Mesenchymal stem cell (in vitro differentiated cells and primary cell): ENCODE measurements around the gene CEP63.

Experiments
- DNase-seq: peaks from one replicate; pipeline ENCODE4 v3.0.0-alpha.2; 2013
- H2AFZ ChIP-seq: one replicate; pipeline ENCODE4 v1.6.1; 2013; ENCODE audit warnings: low read depth, mild to moderate bottlenecking, control low read depth, inconsistent platforms, low read length, moderate library complexity
- H2AK5ac ChIP-seq: 2 replicates; pipeline ENCODE4 v1.6.1; 2013; ENCODE audit warnings: low read length, moderate library complexity, mild to moderate bottlenecking, inconsistent platforms; ENCODE audit not compliant: severe bottlenecking
- H2BK120ac ChIP-seq: one replicate; pipeline ENCODE4 v1.6.1; 2013; ENCODE audit warnings: low read depth, mild to moderate bottlenecking, inconsistent platforms, low read length, moderate library complexity
- H2BK12ac ChIP-seq, 2 experiments: one replicate each; pipeline ENCODE4 v1.6.1; 2013; ENCODE audit warnings: inconsistent platforms in 2 of 2, low read length in 2 of 2, mild to moderate bottlenecking in 2 of 2, moderate library complexity in 2 of 2, control low read depth in 1 of 2
- H2BK15ac ChIP-seq: one replicate; pipeline ENCODE4 v1.6.1; 2013; ENCODE audit warnings: mild to moderate bottlenecking, low read depth, inconsistent platforms; ENCODE audit not compliant: poor library complexity, severe bottlenecking
- H2BK5ac ChIP-seq: 2 replicates; pipeline ENCODE4 v1.6.1; 2013; ENCODE audit warnings: low read depth, mild to moderate bottlenecking, low read length, control low read depth, inconsistent platforms; ENCODE audit not compliant: poor library complexity, severe bottlenecking
- H3K14ac ChIP-seq, 2 experiments: one replicate each; pipeline ENCODE4 v1.6.1; 2013; ENCODE audit warnings: inconsistent platforms in 2 of 2, low read length in 2 of 2, control low read depth in 1 of 2, mild to moderate bottlenecking in 1 of 2, moderate library complexity in 1 of 2
- H3K18ac ChIP-seq, 2 experiments: one replicate each; pipeline ENCODE4 v1.6.1; 2013; ENCODE audit warnings: inconsistent platforms in 2 of 2, low read length in 2 of 2, control low read depth in 1 of 2, low read depth in 1 of 2, mild to moderate bottlenecking in 1 of 2
- H3K23ac ChIP-seq, 2 experiments: one replicate each; pipeline ENCODE4 v1.6.1; 2013; ENCODE audit warnings: inconsistent platforms in 2 of 2, low read length in 2 of 2, mild to moderate bottlenecking in 2 of 2, moderate library complexity in 2 of 2, control low read depth in 1 of 2
- H3K27ac ChIP-seq: 2 replicates; pipeline ENCODE4 v1.5.1; 2013; ENCODE audit warnings: mild to moderate bottlenecking, moderate library complexity, low read length, control low read depth, inconsistent platforms; ENCODE audit not compliant: poor library complexity, severe bottlenecking
- H3K27me3 ChIP-seq, 2 experiments: 2 replicates each; pipeline versions ENCODE4 v1.6.1 to v1.7.0; 2013; ENCODE audit warnings: low read length in 2 of 2, mild to moderate bottlenecking in 2 of 2, moderate library complexity in 2 of 2, control low read depth in 1 of 2, inconsistent platforms in 1 of 2; ENCODE audit not compliant: control insufficient read depth in 1 of 2, insufficient read depth in 1 of 2
- H3K36me3 ChIP-seq, 2 experiments: 2 replicates each; pipeline versions ENCODE4 v1.6.1 to v1.7.0; 2013; ENCODE audit warnings: low read length in 2 of 2, control low read depth in 1 of 2, inconsistent platforms in 1 of 2, low read depth in 1 of 2, mild to moderate bottlenecking in 1 of 2; ENCODE audit not compliant: insufficient read depth in 2 of 2, control insufficient read depth in 1 of 2
- H3K4ac ChIP-seq, 2 experiments: one replicate each; pipeline ENCODE4 v1.6.1; 2013; ENCODE audit warnings: inconsistent platforms in 2 of 2, low read length in 2 of 2, mild to moderate bottlenecking in 2 of 2, moderate library complexity in 2 of 2, control low read depth in 1 of 2, low read depth in 1 of 2
- H3K4me1 ChIP-seq: 2 replicates; pipeline ENCODE4 v1.6.1; 2013; ENCODE audit warnings: low read depth, low read length, control low read depth; ENCODE audit not compliant: control insufficient read depth, insufficient read depth
- H3K4me2 ChIP-seq: 2 replicates; pipeline ENCODE4 v1.6.1; 2013; ENCODE audit warnings: low read length, mild to moderate bottlenecking, inconsistent platforms; ENCODE audit not compliant: poor library complexity, severe bottlenecking
- H3K4me3 ChIP-seq, 2 experiments: 2 replicates each; pipeline versions ENCODE4 v1.5.1 to v1.7.0; 2013; ENCODE audit warnings: low read length in 2 of 2, mild to moderate bottlenecking in 2 of 2, control low read depth in 1 of 2, low read depth in 1 of 2; ENCODE audit not compliant: insufficient read depth in 1 of 2
- H3K79me1 ChIP-seq: replicated peaks from 2 replicates; pipeline ENCODE4 v1.6.1; 2013; ENCODE audit warnings: mild to moderate bottlenecking, control low read depth, low read length, inconsistent platforms; ENCODE audit not compliant: poor library complexity, severe bottlenecking
- H3K9ac ChIP-seq: 2 replicates; pipeline ENCODE4 v1.7.0; 2013; ENCODE audit warnings: mild to moderate bottlenecking, low read length, moderate library complexity
- H3K9me3 ChIP-seq: 2 replicates; pipeline ENCODE4 v1.7.0; 2013; ENCODE audit warnings: mild to moderate bottlenecking, low read length; ENCODE audit not compliant: control insufficient read depth
- H4K8ac ChIP-seq: one replicate; pipeline ENCODE4 v1.6.1; 2013; ENCODE audit warnings: inconsistent platforms, mild to moderate bottlenecking, low read length, moderate library complexity
- H4K91ac ChIP-seq: one replicate; pipeline ENCODE4 v1.6.1; 2013; ENCODE audit warnings: mild to moderate bottlenecking, low read length, inconsistent platforms
- WGBS: methylation state at CpG from one replicate; pipeline ENCODE4 v1.1.7; 2013; ENCODE audit warnings: mixed read lengths; 5-methylcytosine and 5-hydroxymethylcytosine counted together

The CEP63 gene

DNA sequence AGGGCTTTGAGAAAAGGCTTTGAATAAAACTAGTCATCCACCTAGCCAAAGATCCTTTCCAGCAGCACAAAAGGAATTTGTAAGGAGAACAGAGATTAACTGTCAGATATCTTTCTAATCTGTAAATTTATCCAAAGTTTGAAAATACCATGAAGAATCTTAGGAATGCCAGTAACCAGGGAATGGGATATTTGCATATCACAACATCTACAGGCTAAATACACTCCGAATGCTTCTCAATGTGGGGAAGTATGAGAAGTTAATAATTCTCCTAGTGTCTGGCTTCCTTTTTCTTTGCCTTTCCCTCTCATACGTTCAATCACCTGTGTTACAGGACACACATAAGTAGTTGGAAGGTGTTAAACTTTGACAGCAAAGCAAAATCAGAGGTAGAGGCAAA is 7.9 kb upstream of the CEP63 start:
- WGBS: no CpG with 5 or more reads among the region's 2 CpGs
- H2AFZ ChIP-seq: no peak overlapping the region
- no peak overlapping the region for H3K4ac ChIP-seq
- peaks cover 12 to 74% of the 10 kb centered on the region in 2 experiments for H3K36me3 ChIP-seq
- no peak overlapping the region for H2BK5ac ChIP-seq
- no peaks in the 10 kb centered on the region for H3K27me3 ChIP-seq
- H3K27ac ChIP-seq: peak overlapping the region; percentile 66
- no peak overlapping the region for H4K91ac ChIP-seq
- H2BK120ac ChIP-seq: no peak overlapping the region
- no peak overlapping the region for H3K14ac ChIP-seq
- no peak overlapping the region for H2BK12ac ChIP-seq
- H3K4me1 ChIP-seq: peaks cover 4% of the 10 kb centered on the region
- no peak overlapping the region for H3K4me3 ChIP-seq
- no peaks in the 10 kb centered on the region for H3K9me3 ChIP-seq
- H3K4me2 ChIP-seq: no peak overlapping the region
- H3K18ac ChIP-seq: no peak overlapping the region
- H2AK5ac ChIP-seq: no peak overlapping the region
- H2BK15ac ChIP-seq: no peak overlapping the region
- DNase-seq: no peak
- no peak overlapping the region for H3K23ac ChIP-seq
- peak overlapping the region; percentile 25 for H3K9ac ChIP-seq
- H4K8ac ChIP-seq: no peak overlapping the region
- H3K79me1 ChIP-seq: peaks cover 13% of the 10 kb centered on the region

GRCh38 chr3:134480546-134480945 is 5.3 kb upstream of the CEP63 start:
- no peak overlapping the region for H2AK5ac ChIP-seq
- no peak overlapping the region for H4K91ac ChIP-seq

DNA sequence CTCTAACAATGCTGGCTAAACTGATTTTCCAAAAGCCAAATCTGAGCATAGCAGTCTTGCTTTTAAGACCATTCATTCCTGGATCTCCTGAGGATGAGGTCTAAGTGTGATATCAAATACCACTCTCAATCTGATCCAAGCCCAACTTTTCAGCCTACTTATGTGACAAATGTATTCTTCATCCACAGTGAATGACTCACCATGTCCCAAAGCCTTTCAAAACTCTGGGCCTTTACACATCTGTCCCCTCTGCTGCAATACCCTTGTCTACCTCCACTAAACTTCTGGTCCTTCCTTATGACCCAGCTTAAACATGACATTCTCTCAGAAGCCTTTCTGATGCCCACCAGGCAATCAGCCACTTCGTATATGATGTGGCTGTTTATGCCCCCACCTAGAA is 4.7 kb upstream of the CEP63 start:
- no peak overlapping the region for H2BK5ac ChIP-seq
- H3K4me2 ChIP-seq: no peak overlapping the region
- H3K4me3 ChIP-seq: no peak overlapping the region
- H3K9me3 ChIP-seq: no peaks in the 10 kb centered on the region
- peaks cover 9% of the 10 kb centered on the region for H3K79me1 ChIP-seq
- H3K23ac ChIP-seq: no peak overlapping the region
- H2AFZ ChIP-seq: no peak overlapping the region
- H4K8ac ChIP-seq: no peak overlapping the region
- H2BK120ac ChIP-seq: no peak overlapping the region
- H3K36me3 ChIP-seq: peaks cover 12 to 63% of the 10 kb centered on the region in 2 experiments
- 89% methylated on average over 1 of the region's 1 CpG for WGBS
- no peak overlapping the region for H3K14ac ChIP-seq
- H2AK5ac ChIP-seq: no peak overlapping the region
- no peak for DNase-seq
- no peak overlapping the region for H3K4ac ChIP-seq
- H3K9ac ChIP-seq: peak overlapping the region; percentile 27
- no peak overlapping the region for H3K27ac ChIP-seq
- no peak overlapping the region for H2BK12ac ChIP-seq
- no peaks in the 10 kb centered on the region for H3K27me3 ChIP-seq
- H4K91ac ChIP-seq: no peak overlapping the region
- H3K18ac ChIP-seq: no peak overlapping the region
- H2BK15ac ChIP-seq: no peak overlapping the region
- peaks cover 2% of the 10 kb centered on the region for H3K4me1 ChIP-seq

More at GRCh38 chr3:134480546-134480945, 5.3 kb upstream of the CEP63 start:
- H3K4me3 ChIP-seq: no peak overlapping the region
- H2BK15ac ChIP-seq: no peak overlapping the region
- WGBS: over 99% methylated on average over 3 of the region's 3 CpGs
- no peak overlapping the region for H3K4ac ChIP-seq
- no peak overlapping the region for H2AFZ ChIP-seq
- no peak overlapping the region for H3K27ac ChIP-seq
- no peaks in the 10 kb centered on the region for H3K27me3 ChIP-seq
- H2BK12ac ChIP-seq: no peak overlapping the region
- H3K9me3 ChIP-seq: no peaks in the 10 kb centered on the region
- H2BK120ac ChIP-seq: no peak overlapping the region
- no peak overlapping the region for H3K4me2 ChIP-seq
- no peak overlapping the region for H4K8ac ChIP-seq
- H3K14ac ChIP-seq: no peak overlapping the region
- H3K36me3 ChIP-seq: peaks cover 12 to 69% of the 10 kb centered on the region in 2 experiments
- H3K79me1 ChIP-seq: peaks cover 12% of the 10 kb centered on the region
- no peak overlapping the region for H3K18ac ChIP-seq
- H2BK5ac ChIP-seq: no peak overlapping the region
- peaks cover 2% of the 10 kb centered on the region for H3K4me1 ChIP-seq
- DNase-seq: no peak
- peak overlapping the region; percentile 27 for H3K9ac ChIP-seq
- no peak overlapping the region for H3K23ac ChIP-seq

DNA sequence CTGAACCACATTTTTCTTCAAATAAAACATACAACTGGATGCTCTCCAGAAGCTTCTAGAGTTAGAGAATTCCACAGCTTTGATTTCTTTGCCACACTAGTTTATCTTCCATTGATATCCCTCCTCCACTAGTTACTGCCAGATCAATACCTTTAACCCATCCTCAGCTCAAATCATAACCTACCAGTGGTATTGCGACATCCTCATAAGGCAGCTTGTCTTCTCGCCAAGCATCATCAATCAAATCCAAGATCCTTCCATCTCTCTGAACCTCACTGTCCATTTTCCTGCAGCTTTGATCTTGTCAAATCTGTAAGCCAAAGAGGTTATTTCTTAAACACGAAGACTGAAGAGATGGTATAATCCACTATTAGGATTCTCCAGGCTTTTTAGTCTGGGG is 3.2 kb upstream of the CEP63 start:
- H2BK15ac ChIP-seq: no peak overlapping the region
- H3K27ac ChIP-seq: peak overlapping the region; percentile 28
- H4K91ac ChIP-seq: no peak overlapping the region
- no peak overlapping the region for H2BK5ac ChIP-seq
- DNase-seq: no peak
- no peak overlapping the region for H3K4me2 ChIP-seq
- no peaks in the 10 kb centered on the region for H3K9me3 ChIP-seq
- no peak overlapping the region for H2AFZ ChIP-seq
- 89% methylated on average over 2 of the region's 3 CpGs for WGBS
- peak overlapping the region in 1 of 2 experiments; percentile 24 for H2BK12ac ChIP-seq
- no peak overlapping the region for H3K14ac ChIP-seq
- peaks cover 2% of the 10 kb centered on the region for H3K4me1 ChIP-seq
- peaks cover 7 to 49% of the 10 kb centered on the region in 2 experiments for H3K36me3 ChIP-seq
- H3K9ac ChIP-seq: peak overlapping the region; percentile 77
- H3K4me3 ChIP-seq: peak overlapping the region in 1 of 2 experiments; percentile 47
- H3K27me3 ChIP-seq: no peaks in the 10 kb centered on the region
- no peak overlapping the region for H3K23ac ChIP-seq
- H2AK5ac ChIP-seq: no peak overlapping the region
- no peak overlapping the region for H3K4ac ChIP-seq
- H4K8ac ChIP-seq: no peak overlapping the region
- H2BK120ac ChIP-seq: no peak overlapping the region
- H3K18ac ChIP-seq: no peak overlapping the region
- peaks cover 9% of the 10 kb centered on the region for H3K79me1 ChIP-seq
